Keratinocyte (primary cell): ENCODE results near the gene CMIP.
"Not testable (repeated sequence)": the region's sequence is repeated elsewhere in the genome, so short reads cannot be mapped to it uniquely, and the experiment has no call there.

ENCODE experiments used
- EZH2 ChIP-seq: IDR thresholded peaks from one replicate; pipeline ENCODE4 v1.6.1; 2012; ENCODE audit warnings: inconsistent platforms, mild to moderate bottlenecking, low read length, moderate library complexity
- TF ChIP-seq, protein P1 (sequence below), 3 experiments: IDR thresholded peaks in 1 of 3; conservative IDR thresholded peaks in 1 of 3; optimal IDR thresholded peaks in 1 of 3; 2 replicates in 2 of 3; 3 replicates in 1 of 3; pipeline versions ENCODE3 to v1.5.1; 2011; ENCODE audit warnings: low read length in 3 of 3, mild to moderate bottlenecking in 3 of 3, moderate library complexity in 2 of 3, control low read depth in 1 of 3, inconsistent platforms in 1 of 3; ENCODE audit not compliant: insufficient read depth in 2 of 3; ENCODE audit errors: extremely low read depth in 1 of 3

DNA sequence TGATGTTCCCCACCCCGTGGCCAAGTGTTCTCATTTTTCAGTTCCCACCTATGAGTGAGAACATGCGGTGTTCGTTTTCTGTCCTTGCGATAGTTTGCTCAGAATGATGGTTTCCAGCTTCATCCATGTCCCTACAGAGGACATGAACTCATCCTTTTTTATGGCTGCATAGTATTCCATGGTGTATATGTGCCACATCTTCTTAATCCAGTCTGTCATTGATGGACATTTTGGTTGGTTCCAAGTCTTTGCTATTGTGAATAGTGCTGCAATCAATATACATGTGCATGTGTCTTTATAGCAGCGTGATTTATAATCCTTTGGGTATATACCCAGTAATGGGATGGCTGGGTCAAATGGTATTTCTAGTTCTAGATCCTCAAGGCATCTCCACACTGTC is 244.2 kb downstream of the CMIP start:
- not testable (repeated sequence) for TF ChIP-seq EZH2
- TF ChIP-seq, protein P1, sequence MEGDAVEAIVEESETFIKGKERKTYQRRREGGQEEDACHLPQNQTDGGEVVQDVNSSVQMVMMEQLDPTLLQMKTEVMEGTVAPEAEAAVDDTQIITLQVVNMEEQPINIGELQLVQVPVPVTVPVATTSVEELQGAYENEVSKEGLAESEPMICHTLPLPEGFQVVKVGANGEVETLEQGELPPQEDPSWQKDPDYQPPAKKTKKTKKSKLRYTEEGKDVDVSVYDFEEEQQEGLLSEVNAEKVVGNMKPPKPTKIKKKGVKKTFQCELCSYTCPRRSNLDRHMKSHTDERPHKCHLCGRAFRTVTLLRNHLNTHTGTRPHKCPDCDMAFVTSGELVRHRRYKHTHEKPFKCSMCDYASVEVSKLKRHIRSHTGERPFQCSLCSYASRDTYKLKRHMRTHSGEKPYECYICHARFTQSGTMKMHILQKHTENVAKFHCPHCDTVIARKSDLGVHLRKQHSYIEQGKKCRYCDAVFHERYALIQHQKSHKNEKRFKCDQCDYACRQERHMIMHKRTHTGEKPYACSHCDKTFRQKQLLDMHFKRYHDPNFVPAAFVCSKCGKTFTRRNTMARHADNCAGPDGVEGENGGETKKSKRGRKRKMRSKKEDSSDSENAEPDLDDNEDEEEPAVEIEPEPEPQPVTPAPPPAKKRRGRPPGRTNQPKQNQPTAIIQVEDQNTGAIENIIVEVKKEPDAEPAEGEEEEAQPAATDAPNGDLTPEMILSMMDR (optimal IDR thresholded peaks at IDR 0.05 in 1 of 3, IDR thresholded peaks at IDR 0.05 in 1 of 3, conservative IDR thresholded peaks at IDR 0.05 in 1 of 3; ENCODE audit: extremely low read depth in 1 of 3, insufficient read depth in 2 of 3, low read length in 3 of 3) = not testable (repeated sequence)
